Ecto neural progenitor cell (in vitro differentiated cells): ENCODE measurements around the gene POLR1C.
"Not testable (repeated sequence)": the region's sequence is repeated elsewhere in the genome, so short reads cannot be mapped to it uniquely, and the experiment has no call there.

Experiments
- DNase-seq: peaks from one replicate; pipeline ENCODE4 v3.0.0-alpha.2; 2018; ENCODE audit warnings: low spot score

POLR1C gene

GRCh38 chr6:43492673-43493072 is 24.2 kb upstream of the POLR1C start:
- DNase-seq, result no peak

GRCh38 chr6:43493230-43493629 is 23.7 kb upstream of the POLR1C start:
- DNase-seq, result no peak

GRCh38 chr6:43493833-43494232 is 23.1 kb upstream of the POLR1C start:
- DNase-seq, result no peak

- no peak for DNase-seq
These were observed 22.6 kb upstream of the POLR1C start for GRCh38 chr6:43494321-43494720.

GRCh38 chr6:43494766-43495165 is 22.1 kb upstream of the POLR1C start:
- no peak for DNase-seq

- no peak for DNase-seq
These were observed 21.4 kb upstream of the POLR1C start for GRCh38 chr6:43495409-43495941.

GRCh38 chr6:43496370-43497128 is 20.3 kb upstream of the POLR1C start:
- no peak for DNase-seq

- DNase-seq, result no peak
These were observed 19.8 kb upstream of the POLR1C start for GRCh38 chr6:43497129-43497396.

GRCh38 chr6:43497689-43498088 is 19.2 kb upstream of the POLR1C start:
- no peak for DNase-seq

GRCh38 chr6:43498291-43498690 is 18.6 kb upstream of the POLR1C start:
- DNase-seq, result not testable (repeated sequence)

GRCh38 chr6:43499028-43499815 is 17.7 kb upstream of the POLR1C start:
- no peak for DNase-seq

GRCh38 chr6:43500921-43501320 is 16.0 kb upstream of the POLR1C start:
- DNase-seq, result no peak

GRCh38 chr6:43502666-43503065 is 14.2 kb upstream of the POLR1C start:
- DNase-seq, result no peak

- DNase-seq, result no peak
These were observed 13.4 kb upstream of the POLR1C start for GRCh38 chr6:43503443-43503842.

- no peak for DNase-seq
These were observed 11.9 kb upstream of the POLR1C start for GRCh38 chr6:43504756-43505593.

- DNase-seq, result no peak
These were observed 11.2 kb upstream of the POLR1C start for GRCh38 chr6:43505718-43506117.

GRCh38 chr6:43506171-43506570 is 10.7 kb upstream of the POLR1C start:
- DNase-seq, result no peak

- DNase-seq, result peak; percentile 88
These were observed 10.0 kb upstream of the POLR1C start for GRCh38 chr6:43506667-43507471.

GRCh38 chr6:43508481-43509141 is 8.3 kb upstream of the POLR1C start:
- DNase-seq, result no peak

- peak; percentile 74 for DNase-seq
These were observed 7.5 kb upstream of the POLR1C start for GRCh38 chr6:43509142-43509983.
